ENCODE results near the gene HS2ST1. TPM values are rescaled to one million over a fixed set of nuclear protein-coding genes. Genes with fewer than 3 reads are reported as not detected.
A peak's percentile ranks its signal among the peaks of the same experiment; 100 is the strongest.
"Not testable (repeated sequence)": the region's sequence is repeated elsewhere in the genome, so short reads cannot be mapped to it uniquely, and the experiment has no call there.

Gene HS2ST1
- total RNA-seq, 1 experiment from 2014 or later: 18.7 TPM

GRCh38 chr1:86887479-86888162 lies 26.8 kb upstream of the HS2ST1 start:
- Histone ChIP-seq H4K20me1 (ENCODE audit: insufficient read depth, low read depth, low read length) (no peaks in the 10 kb centered on the region), H3K79me2 (ENCODE audit: low read length) (peaks cover 95% of the 10 kb centered on the region), H3K27ac (ENCODE audit: low read length) (no peak overlapping the region), H3K4me3 (ENCODE audit: low read length) (no peak overlapping the region), H3K9me3 (ENCODE audit: low read length) (no peaks in the 10 kb centered on the region), H3K27me3 (ENCODE audit: low read length) (no peaks in the 10 kb centered on the region), H3K4me2 (ENCODE audit: low read depth, low read length, poor library complexity, severe bottlenecking) (no peak overlapping the region), H3K4me1 (ENCODE audit: low read length) (no peaks in the 10 kb centered on the region), H2AFZ (ENCODE audit: low read length) (no peak overlapping the region), H3K36me3 (ENCODE audit: insufficient read depth, low read length) (0 out of 2 replicates have a peak, but pooled peaks cover 1% of the 10 kb centered on the region), H3K9ac (ENCODE audit: low read length) (no peak overlapping the region), H3K9me2 (replicated peaks; ENCODE audit: insufficient read depth, low read length) (no peaks in the 10 kb centered on the region)
- DNase-seq: no peak

DNA sequence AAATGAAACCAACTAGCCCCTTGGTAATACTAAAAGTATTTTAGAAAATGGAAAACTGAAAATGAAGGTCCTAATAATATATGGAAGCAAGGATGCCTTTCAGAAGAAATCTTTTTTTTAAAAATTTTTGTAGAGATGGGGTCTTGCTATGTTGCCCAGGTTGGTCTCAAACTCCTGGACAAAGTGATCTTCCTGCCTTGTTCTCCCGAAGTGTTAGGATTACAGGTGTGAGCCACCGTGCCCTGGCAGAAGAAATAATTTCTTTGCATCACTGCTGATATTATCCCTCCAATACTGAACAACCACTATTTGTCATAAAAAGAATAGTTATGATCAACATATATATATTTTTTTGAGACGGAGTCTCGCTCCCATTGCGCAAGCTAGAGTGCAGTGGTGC lies 26.1 kb upstream of the HS2ST1 start:
- Histone ChIP-seq H2AFZ (ENCODE audit: low read length) (no peak overlapping the region), H3K9ac (ENCODE audit: low read length) (no peak overlapping the region), H3K4me2 (ENCODE audit: low read depth, low read length, poor library complexity, severe bottlenecking) (no peak overlapping the region), H3K27me3 (ENCODE audit: low read length) (no peaks in the 10 kb centered on the region), H3K27ac (ENCODE audit: low read length) (no peak overlapping the region), H3K9me2 (replicated peaks; ENCODE audit: insufficient read depth, low read length) (no peaks in the 10 kb centered on the region), H4K20me1 (ENCODE audit: insufficient read depth, low read depth, low read length) (no peaks in the 10 kb centered on the region), H3K4me1 (ENCODE audit: low read length) (no peaks in the 10 kb centered on the region), H3K36me3 (ENCODE audit: insufficient read depth, low read length) (0 out of 2 replicates have a peak, but pooled peaks cover 6% of the 10 kb centered on the region), H3K79me2 (ENCODE audit: low read length) (peaks cover 95% of the 10 kb centered on the region), H3K4me3 (ENCODE audit: low read length) (no peak overlapping the region), H3K9me3 (ENCODE audit: low read length) (no peaks in the 10 kb centered on the region)
- DNase-seq: no peak

DNA sequence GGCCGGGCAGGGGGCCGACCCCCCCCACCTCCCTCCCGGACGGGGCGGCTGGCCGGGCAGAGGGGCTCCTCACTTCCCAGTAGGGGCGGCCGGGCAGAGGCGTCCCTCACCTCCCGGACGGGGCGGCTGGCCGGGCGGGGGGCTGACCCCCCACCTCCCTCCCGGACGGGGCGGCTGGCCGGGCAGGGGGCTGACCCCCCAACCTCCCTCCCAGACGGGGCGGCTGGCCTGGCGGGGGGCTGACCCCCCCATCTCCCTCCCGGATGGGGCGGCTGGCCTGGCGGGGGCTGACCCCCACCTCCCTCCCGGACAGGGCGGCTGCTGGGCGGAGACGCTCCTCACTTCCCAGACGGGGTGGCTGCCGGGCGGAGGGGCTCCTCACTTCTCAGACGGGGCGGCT lies 15.0 kb upstream of the HS2ST1 start:
- H3K79me2 ChIP-seq (ENCODE audit: low read length): peaks cover 76% of the 10 kb centered on the region
- not testable (repeated sequence) for H4K20me1 ChIP-seq (ENCODE audit: insufficient read depth, low read depth, low read length)

DNA sequence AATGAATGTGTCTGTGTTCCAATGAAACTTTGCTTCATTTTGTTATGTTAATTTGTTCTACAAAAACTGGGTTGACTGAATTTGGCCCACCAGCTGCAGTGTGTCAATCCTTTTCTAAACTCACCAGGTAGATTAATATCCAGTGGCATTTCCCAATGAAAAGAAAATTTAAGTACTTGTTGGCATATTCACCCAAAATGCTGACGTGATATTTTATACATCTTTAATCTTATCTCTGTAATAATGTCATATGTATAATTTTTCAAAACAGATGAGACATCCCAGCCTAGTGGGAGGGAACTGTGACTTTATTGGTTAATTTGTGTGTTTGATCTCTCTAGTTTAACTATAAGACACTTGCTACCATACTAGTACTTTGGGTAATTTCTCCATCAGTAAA lies 8.6 kb upstream of the HS2ST1 start:
- Histone ChIP-seq H4K20me1 (ENCODE audit: insufficient read depth, low read depth, low read length) (peaks cover 29% of the 10 kb centered on the region), H3K4me1 (ENCODE audit: low read length) (0 out of 2 replicates have a peak, but pooled peaks cover 4% of the 10 kb centered on the region), H3K9ac (ENCODE audit: low read length) (no peak overlapping the region), H3K79me2 (ENCODE audit: low read length) (peaks cover 98% of the 10 kb centered on the region), H3K36me3 (ENCODE audit: insufficient read depth, low read length) (peaks cover 56% of the 10 kb centered on the region), H2AFZ (ENCODE audit: low read length) (no peak overlapping the region), H3K9me2 (replicated peaks; ENCODE audit: insufficient read depth, low read length) (no peaks in the 10 kb centered on the region), H3K27me3 (ENCODE audit: low read length) (no peaks in the 10 kb centered on the region), H3K4me3 (ENCODE audit: low read length) (no peak overlapping the region), H3K4me2 (ENCODE audit: low read depth, low read length, poor library complexity, severe bottlenecking) (no peak overlapping the region), H3K27ac (ENCODE audit: low read length) (no peak overlapping the region), H3K9me3 (ENCODE audit: low read length) (no peaks in the 10 kb centered on the region)
- no peak for DNase-seq

More for the DNA sequence above, 15.0 kb upstream of the HS2ST1 start:
- H3K27ac ChIP-seq (ENCODE audit: low read length); H3K9me3 ChIP-seq (ENCODE audit: low read length); H2AFZ ChIP-seq (ENCODE audit: low read length); DNase-seq; H3K4me3 ChIP-seq (ENCODE audit: low read length); H3K27me3 ChIP-seq (ENCODE audit: low read length); H3K9me2 ChIP-seq (replicated peaks; ENCODE audit: insufficient read depth, low read length); H3K9ac ChIP-seq (ENCODE audit: low read length); H3K4me2 ChIP-seq (ENCODE audit: low read depth, low read length, poor library complexity, severe bottlenecking): not testable (repeated sequence)
- Histone ChIP-seq H3K4me1 (ENCODE audit: low read length) (peaks cover 25% of the 10 kb centered on the region), H3K36me3 (ENCODE audit: insufficient read depth, low read length) (peaks cover 40% of the 10 kb centered on the region)

GRCh38 chr1:86906419-86906818 lies 8.0 kb upstream of the HS2ST1 start:
- no peak overlapping the region for H3K27ac ChIP-seq (ENCODE audit: low read length)
- no peaks in the 10 kb centered on the region for H3K9me3 ChIP-seq (ENCODE audit: low read length)
- no peaks in the 10 kb centered on the region for H3K9me2 ChIP-seq (replicated peaks; ENCODE audit: insufficient read depth, low read length)
- no peak for DNase-seq
- peaks cover 98% of the 10 kb centered on the region for H3K79me2 ChIP-seq (ENCODE audit: low read length)
- peaks cover 55% of the 10 kb centered on the region for H3K36me3 ChIP-seq (ENCODE audit: insufficient read depth, low read length)
- H3K9ac ChIP-seq (ENCODE audit: low read length): no peak overlapping the region
- no peak overlapping the region for H2AFZ ChIP-seq (ENCODE audit: low read length)
- 0 out of 2 replicates have a peak, but pooled peaks cover 4% of the 10 kb centered on the region for H3K4me1 ChIP-seq (ENCODE audit: low read length)
- H3K27me3 ChIP-seq (ENCODE audit: low read length): no peaks in the 10 kb centered on the region
- no peak overlapping the region for H3K4me3 ChIP-seq (ENCODE audit: low read length)
- H3K4me2 ChIP-seq (ENCODE audit: low read depth, low read length, poor library complexity, severe bottlenecking): no peak overlapping the region
- peaks cover 34% of the 10 kb centered on the region for H4K20me1 ChIP-seq (ENCODE audit: insufficient read depth, low read depth, low read length)

- Histone ChIP-seq H3K4me3 (ENCODE audit: low read length) (peak overlapping the region; percentile 85), H3K9me3 (ENCODE audit: low read length) (no peaks in the 10 kb centered on the region), H3K79me2 (ENCODE audit: low read length) (peaks cover 94% of the 10 kb centered on the region), H3K36me3 (ENCODE audit: insufficient read depth, low read length) (peaks cover 23% of the 10 kb centered on the region), H2AFZ (ENCODE audit: low read length) (no peak overlapping the region), H3K27me3 (ENCODE audit: low read length) (no peaks in the 10 kb centered on the region), H3K9ac (ENCODE audit: low read length) (peak overlapping the region; percentile 87), H3K4me2 (ENCODE audit: low read depth, low read length, poor library complexity, severe bottlenecking) (peak overlapping the region; percentile 92), H3K9me2 (replicated peaks; ENCODE audit: insufficient read depth, low read length) (no peaks in the 10 kb centered on the region), H3K27ac (ENCODE audit: low read length) (no peak overlapping the region), H3K4me1 (ENCODE audit: low read length) (peaks cover 26% of the 10 kb centered on the region), H4K20me1 (ENCODE audit: insufficient read depth, low read depth, low read length) (peaks cover 35% of the 10 kb centered on the region)
- DNase-seq: no peak
Measured at GRCh38 chr1:86912281-86912900, 2.0 kb upstream of the HS2ST1 start.

DNA sequence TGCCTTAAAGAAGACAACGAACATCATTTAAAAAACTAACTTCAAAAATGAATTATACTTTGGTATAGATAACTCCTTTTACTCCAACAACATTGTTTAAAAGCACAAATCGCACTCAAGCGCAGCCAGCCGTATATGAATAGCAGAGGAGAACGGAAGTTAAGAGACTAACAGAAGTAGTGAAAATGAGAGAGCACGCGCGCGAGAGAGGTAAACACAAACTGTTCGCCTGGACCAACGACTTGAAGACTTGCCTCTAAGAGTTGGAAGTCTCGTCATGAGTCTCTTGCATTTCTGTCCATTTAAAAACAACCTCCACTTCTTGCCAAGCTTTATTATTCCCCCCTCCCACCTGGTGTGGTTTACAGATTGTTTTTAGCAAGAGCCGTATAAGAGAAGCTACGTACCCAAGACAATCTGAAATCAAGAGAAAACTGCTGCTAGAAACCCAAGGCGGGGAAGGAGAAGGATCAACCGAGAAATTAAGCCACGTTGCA lies 988 bp upstream of the HS2ST1 start:
- Histone ChIP-seq H3K36me3 (ENCODE audit: insufficient read depth, low read length) (peaks cover 15% of the 10 kb centered on the region), H3K9me2 (replicated peaks; ENCODE audit: insufficient read depth, low read length) (no peaks in the 10 kb centered on the region), H3K79me2 (ENCODE audit: low read length) (peaks cover 93% of the 10 kb centered on the region), H3K9me3 (ENCODE audit: low read length) (no peaks in the 10 kb centered on the region), H4K20me1 (ENCODE audit: insufficient read depth, low read depth, low read length) (peaks cover 33% of the 10 kb centered on the region), H3K9ac (ENCODE audit: low read length) (peak overlapping the region; percentile 87), H2AFZ (ENCODE audit: low read length) (peak overlapping the region; percentile 22; the same call in 1 of the 2 replicates), H3K4me3 (ENCODE audit: low read length) (peak overlapping the region; percentile 85), H3K27ac (ENCODE audit: low read length) (peak overlapping the region; percentile 76), H3K4me2 (ENCODE audit: low read depth, low read length, poor library complexity, severe bottlenecking) (peak overlapping the region; percentile 92), H3K27me3 (ENCODE audit: low read length) (no peaks in the 10 kb centered on the region), H3K4me1 (ENCODE audit: low read length) (peaks cover 26% of the 10 kb centered on the region)
- DNase-seq: peak; percentile 85

DNA sequence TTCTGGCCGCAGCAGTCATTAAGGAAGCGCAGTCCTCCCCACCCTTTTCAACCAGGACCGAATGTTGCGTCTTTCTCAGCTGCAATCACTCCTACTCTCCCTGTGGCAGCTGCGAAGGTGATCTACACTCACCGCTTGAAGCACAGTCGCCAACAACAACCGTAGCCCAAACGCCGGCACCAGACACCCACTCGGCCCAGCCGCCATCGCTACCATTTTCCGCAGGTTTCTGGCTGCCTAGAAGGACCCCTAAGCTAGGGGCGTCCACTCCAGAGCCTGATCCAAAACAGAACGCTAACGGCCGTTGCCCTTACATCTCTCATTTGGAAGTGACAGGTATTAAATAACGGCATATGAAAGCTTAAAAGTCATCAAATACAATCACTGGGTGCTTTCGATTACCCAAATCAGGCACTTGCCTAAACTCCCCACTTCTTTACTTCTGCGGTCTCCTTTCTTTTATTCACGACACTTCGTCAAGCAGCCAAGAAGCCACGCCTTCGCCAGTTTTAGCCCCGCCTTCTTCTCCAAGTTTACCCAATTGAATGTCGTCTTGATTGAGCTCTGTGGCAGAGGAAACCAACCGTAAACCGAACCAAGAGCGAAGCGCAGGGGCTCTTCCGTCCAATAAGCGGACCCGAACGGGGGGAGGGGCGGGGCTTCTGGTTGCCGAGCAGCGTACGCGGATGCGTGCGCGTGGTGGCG lies 387 bp upstream of the HS2ST1 start, which contains the start of gene SELENOF:
Gene SELENOF (minus strand): TSS at position 231 of the 705 bp plus-strand sequence. CDS start 15 bp downstream, at position 216.
- Histone ChIP-seq H3K27ac (ENCODE audit: low read length) (peak within 1 kb of the TSS; percentile 76), H3K4me2 (ENCODE audit: low read depth, low read length, poor library complexity, severe bottlenecking) (peak within 1 kb of the TSS; percentile 92), H3K9ac (ENCODE audit: low read length) (peak within 1 kb of the TSS; percentile 87), H3K27me3 (ENCODE audit: low read length) (no peaks in the 10 kb centered on the region), H3K9me2 (replicated peaks; ENCODE audit: insufficient read depth, low read length) (no peaks in the 10 kb centered on the region), H3K4me1 (ENCODE audit: low read length) (peaks cover 26% of the 10 kb centered on the region), H2AFZ (ENCODE audit: low read length) (peak within 1 kb of the TSS; percentile 55; the same call in 1 of the 2 replicates), H3K36me3 (ENCODE audit: insufficient read depth, low read length) (peaks cover 12% of the 10 kb centered on the region), H3K79me2 (ENCODE audit: low read length) (peaks cover 88% of the 10 kb centered on the region), H4K20me1 (ENCODE audit: insufficient read depth, low read depth, low read length) (peaks cover 31% of the 10 kb centered on the region), H3K4me3 (ENCODE audit: low read length) (peak within 1 kb of the TSS; percentile 85), H3K9me3 (ENCODE audit: low read length) (no peaks in the 10 kb centered on the region)
- peak; percentile 100 for DNase-seq

Measured in Karpas-422 (cell line).